Superior temporal gyrus (tissue), 1 donor: ENCODE results near the gene ANKS1B.

Experiments used
- DNase-seq: peaks from one replicate; pipeline ENCODE4 v3.0.0-alpha.2; 2016; ENCODE audit errors: extremely low spot score

ANKS1B gene

DNA sequence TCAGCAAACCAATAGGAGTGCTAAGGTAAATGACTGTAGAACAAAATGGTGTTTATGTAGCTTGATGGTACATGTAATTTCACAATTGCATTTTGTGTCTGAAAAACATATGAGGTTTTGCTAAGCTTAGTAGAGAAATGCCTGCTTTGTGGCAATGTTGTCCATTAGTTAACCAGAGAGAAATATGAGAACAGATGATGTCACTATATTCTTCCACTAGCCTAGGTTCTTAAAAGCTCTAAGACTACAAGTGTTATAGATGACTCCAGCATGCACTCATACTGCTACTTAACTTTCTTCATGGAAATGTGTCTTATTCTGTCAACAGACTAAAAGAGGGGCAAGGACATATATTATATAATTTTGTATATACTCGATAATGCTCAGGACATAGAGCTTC lies 1030.2 kb downstream of the ANKS1B start:
- no peak for DNase-seq

GRCh38 chr12:98951406-98951805 lies 1033.3 kb downstream of the ANKS1B start:
- no peak for DNase-seq

DNA sequence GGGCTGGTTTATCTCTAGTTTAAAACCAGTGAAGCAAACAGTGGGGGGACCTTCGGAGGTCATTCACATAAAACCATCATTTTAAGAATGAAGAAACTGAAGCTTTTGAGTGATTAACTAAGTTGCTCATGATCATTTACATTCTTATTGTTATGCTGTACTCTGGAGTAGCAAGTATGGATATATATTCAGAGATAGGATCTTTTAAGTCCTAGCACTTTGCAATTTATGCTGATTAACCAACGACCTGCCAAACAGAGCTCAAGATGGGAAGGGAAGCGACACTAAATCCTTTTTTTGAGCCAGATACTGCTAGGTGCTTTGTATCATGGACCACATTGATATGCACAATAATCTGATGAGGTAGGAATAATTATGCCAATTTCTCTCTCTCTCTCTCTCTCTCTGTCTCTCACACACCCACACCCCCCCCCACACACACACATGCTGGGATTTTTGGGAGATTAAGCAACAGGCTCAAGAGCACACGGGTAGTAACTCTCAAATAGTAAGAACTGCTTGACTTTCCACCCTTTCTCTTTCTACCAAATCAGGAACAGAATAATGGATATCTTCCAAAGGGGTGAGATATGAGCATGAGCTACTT lies 1036.3 kb downstream of the ANKS1B start:
- DNase-seq, result no peak

- no peak for DNase-seq
Measured at GRCh38 chr12:98945864-98946263, 1038.9 kb downstream of the ANKS1B start.

DNA sequence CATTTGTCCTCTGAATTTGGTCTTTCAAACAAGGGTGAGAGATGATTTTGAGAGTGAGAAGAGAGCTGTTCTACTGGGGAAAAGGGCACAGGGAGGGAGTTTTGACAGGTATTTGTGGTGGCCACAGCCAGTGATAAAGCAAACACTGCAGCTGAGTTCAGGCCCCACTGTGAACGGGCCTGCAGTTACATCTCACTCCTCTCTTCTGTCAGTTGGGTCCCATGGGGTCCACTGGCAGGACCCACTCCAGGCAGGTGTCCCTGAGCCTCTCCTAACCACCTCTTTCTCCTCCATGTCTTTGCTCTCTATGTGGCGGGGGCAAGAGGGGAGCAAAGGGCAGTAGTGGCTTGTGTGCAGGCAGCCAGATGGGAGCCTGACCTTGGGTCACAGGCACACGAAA lies 1044.8 kb downstream of the ANKS1B start:
- DNase-seq, result no peak

- DNase-seq, result peak; percentile 83
Measured at GRCh38 chr12:98939350-98939749, 1045.4 kb downstream of the ANKS1B start.

GRCh38 chr12:98935847-98936246 lies 1048.9 kb downstream of the ANKS1B start:
- DNase-seq, result no peak

GRCh38 chr12:98922871-98923270 lies 1061.9 kb downstream of the ANKS1B start:
- no peak for DNase-seq

DNA sequence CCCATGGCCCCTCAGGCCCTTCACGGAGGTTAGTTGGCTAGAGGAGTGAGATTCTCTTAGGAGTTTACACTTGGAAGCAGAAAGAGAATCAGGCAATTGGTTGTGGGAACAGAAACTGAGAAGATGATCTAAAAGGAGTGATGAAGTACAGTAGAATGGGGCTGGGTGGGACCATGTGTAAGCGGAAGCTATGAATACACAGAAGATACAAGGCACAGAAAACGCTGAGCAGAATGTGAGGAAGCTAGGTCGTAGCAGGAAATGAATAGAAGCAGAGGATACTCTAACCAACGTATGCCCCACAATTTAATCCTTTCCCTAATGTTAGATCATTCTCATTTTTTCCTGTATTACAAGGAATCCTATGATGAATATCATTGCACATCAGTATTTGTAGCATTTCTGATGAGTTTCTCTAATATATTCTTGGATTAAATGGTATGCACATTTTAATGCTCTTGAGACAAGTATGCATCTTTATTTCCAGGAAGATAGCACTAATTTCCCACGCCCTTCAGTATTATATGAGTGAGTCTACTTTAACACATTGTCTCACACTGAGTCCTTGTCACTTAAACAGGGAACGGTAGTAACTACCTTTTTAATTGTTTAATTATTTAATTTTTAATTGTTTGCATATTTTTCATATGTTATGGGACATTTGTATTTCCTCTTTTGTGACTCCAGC lies 1066.4 kb downstream of the ANKS1B start:
- no peak for DNase-seq

- DNase-seq, result no peak
Measured at GRCh38 chr12:98916106-98916505, 1068.6 kb downstream of the ANKS1B start.

DNA sequence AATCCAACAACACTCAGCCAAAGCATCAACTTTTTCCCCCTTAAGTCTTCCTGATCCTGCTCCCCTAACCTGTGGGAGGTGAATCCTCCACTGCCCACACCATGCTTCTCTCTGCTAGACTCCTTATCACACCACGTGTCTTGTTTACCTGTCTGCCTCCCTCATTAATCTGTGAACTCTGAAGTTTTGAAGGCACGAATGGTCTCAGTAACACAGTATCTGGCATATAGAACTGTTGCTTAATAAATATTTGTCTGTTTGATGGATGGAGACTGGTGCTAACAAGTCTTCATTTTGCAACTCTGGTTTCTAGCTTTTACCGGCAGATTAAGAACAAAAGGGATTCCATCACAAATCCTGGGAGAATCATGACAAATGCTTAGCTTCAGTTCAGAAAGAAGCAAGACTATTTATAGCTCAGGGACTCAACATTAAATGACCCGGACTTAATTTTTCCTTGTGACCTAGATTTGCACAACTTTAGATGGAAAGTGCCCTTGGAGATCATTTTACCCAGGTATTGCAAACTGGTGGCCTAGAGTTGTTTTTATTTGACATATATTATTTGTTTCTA lies 1072.2 kb downstream of the ANKS1B start:
- DNase-seq, result no peak

DNA sequence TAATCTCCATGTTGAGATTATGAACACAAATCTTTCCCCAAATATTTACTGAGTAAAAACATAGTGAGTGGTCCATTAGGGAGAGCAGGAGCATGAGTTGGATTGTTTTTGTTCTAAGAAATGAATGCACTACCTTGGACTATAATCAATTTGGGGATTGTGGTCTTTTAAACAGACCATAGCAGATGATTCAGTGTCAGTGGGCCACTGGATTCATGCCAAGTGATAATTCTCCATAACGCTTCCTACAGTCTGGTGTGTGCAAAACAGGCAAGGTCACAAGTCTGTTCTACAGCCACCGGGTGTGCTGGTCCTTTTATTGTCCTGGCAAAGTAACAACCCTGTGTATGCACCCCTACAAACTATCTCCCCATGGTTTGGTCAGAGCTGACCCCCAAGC lies 1073.3 kb downstream of the ANKS1B start:
- DNase-seq, result no peak

DNA sequence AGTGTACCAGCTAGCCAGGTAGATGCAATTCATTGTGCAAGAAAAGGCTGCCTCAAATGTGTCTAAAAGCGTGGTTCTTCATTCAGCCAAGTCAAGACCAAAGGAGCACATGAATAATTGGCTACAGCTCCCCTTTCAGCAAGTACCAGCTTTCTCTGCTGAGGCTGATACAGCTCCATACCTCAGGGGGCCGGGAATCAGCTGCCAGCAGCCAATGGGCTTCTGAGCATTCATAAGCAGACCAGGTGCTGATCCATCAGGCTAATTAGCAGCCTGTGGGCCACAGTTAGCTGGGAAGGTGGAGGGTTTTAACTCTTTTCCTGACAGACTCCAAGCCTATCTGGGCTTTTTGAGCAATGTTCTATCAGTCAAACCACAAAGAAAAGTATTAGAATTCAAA lies 1075.0 kb downstream of the ANKS1B start:
- DNase-seq, result no peak

GRCh38 chr12:98908866-98909265 lies 1075.9 kb downstream of the ANKS1B start:
- peak; percentile 25 for DNase-seq

GRCh38 chr12:98903875-98904274 lies 1080.9 kb downstream of the ANKS1B start:
- no peak for DNase-seq

- no peak for DNase-seq
Measured at GRCh38 chr12:98901189-98901588, 1083.5 kb downstream of the ANKS1B start.

- no peak for DNase-seq
Measured at GRCh38 chr12:98896938-98897337, 1087.8 kb downstream of the ANKS1B start.

- DNase-seq, result peak; percentile 57
Measured at GRCh38 chr12:98895086-98895651, 1089.6 kb downstream of the ANKS1B start.

DNA sequence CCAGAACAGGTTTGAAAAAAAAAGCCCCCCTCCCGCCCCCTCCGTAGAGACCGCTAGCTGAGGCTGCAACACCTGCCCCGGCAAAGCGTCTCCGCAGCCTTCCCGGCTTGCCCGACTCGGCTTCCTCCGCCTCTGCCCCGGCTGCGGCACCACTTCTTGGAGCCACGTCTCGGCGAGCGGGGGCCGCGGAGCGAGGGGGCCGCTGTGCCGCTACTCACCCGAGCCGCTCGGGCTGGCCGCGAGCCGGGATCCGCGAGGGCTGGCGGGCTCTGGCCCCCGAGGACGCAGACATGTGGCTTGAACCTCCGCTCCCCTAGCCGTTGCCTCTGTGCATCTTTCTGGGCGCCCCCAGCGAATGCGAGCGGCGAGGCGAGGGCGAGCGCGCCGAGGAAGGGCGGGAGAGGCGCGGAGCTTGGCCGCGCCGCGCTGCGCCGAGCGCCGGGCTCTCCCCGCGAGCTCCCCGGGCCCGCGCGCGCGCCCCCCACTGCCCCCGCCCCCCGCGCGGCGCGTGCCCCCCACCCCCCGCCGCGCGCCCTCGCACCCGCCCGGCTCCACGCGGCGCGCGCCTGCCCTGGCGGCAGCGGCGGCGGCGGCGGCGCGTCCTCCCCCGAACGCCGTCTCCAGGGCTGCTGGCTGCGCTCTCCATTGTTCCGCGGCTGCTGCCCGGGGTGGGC lies 1090.2 kb downstream of the ANKS1B start:
- DNase-seq, result peak; percentile 70

GRCh38 chr12:98893675-98894411 lies 1090.9 kb downstream of the ANKS1B start:
- DNase-seq, result peak; percentile 77

GRCh38 chr12:98893126-98893674 lies 1091.5 kb downstream of the ANKS1B start:
- peak; percentile 82 for DNase-seq
